ENCODE measurements around the gene HPCAL1.

DNA sequence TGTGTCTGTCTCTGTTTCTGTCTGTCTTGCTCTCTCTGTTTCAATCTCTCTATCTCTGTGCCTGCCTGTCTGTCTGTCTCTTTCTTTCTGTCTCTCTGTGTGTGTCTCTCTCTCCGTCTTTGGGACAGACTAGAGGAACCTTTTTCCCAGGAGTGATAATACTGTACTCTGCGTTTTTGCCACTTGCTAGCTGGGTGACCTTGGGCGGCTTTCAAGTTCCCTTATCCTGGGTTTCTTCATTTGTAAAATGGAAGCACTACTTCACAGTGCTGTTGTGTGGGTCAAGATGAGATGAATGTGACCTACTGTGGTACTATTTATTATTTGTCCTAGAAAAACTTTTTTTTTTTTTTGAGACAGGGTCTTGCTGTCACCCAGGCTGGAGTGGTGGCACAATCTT, 42.4 kb downstream of the HPCAL1 start:
- TF ChIP-seq, protein P1, sequence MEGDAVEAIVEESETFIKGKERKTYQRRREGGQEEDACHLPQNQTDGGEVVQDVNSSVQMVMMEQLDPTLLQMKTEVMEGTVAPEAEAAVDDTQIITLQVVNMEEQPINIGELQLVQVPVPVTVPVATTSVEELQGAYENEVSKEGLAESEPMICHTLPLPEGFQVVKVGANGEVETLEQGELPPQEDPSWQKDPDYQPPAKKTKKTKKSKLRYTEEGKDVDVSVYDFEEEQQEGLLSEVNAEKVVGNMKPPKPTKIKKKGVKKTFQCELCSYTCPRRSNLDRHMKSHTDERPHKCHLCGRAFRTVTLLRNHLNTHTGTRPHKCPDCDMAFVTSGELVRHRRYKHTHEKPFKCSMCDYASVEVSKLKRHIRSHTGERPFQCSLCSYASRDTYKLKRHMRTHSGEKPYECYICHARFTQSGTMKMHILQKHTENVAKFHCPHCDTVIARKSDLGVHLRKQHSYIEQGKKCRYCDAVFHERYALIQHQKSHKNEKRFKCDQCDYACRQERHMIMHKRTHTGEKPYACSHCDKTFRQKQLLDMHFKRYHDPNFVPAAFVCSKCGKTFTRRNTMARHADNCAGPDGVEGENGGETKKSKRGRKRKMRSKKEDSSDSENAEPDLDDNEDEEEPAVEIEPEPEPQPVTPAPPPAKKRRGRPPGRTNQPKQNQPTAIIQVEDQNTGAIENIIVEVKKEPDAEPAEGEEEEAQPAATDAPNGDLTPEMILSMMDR (IDR thresholded peaks at IDR 0.05): no peak
- no peak for TF ChIP-seq POLR2A (IDR thresholded peaks at IDR 0.05)

All from body of pancreas (tissue), 4 donors.